OCI-LY3 (cell line): ENCODE measurements around the gene RFC1.

ENCODE experiments used
- EZH2phosphoT487 ChIP-seq: fragments of 200-600 bp; shearing (Covaris generic); IDR thresholded peaks from 2 replicates; pipeline ENCODE4 v1.6.1; 2018; ENCODE audit warnings: antibody characterized with exemption, mixed run types, low read depth
- TF ChIP-seq, protein P1 (sequence below): fragments of 200-600, 300-600 bp; sonication (generic); IDR thresholded peaks from 2 replicates; pipeline ENCODE4 v1.5.1; 2014; ENCODE audit warnings: antibody characterized with exemption, low read length, low read depth

DNA sequence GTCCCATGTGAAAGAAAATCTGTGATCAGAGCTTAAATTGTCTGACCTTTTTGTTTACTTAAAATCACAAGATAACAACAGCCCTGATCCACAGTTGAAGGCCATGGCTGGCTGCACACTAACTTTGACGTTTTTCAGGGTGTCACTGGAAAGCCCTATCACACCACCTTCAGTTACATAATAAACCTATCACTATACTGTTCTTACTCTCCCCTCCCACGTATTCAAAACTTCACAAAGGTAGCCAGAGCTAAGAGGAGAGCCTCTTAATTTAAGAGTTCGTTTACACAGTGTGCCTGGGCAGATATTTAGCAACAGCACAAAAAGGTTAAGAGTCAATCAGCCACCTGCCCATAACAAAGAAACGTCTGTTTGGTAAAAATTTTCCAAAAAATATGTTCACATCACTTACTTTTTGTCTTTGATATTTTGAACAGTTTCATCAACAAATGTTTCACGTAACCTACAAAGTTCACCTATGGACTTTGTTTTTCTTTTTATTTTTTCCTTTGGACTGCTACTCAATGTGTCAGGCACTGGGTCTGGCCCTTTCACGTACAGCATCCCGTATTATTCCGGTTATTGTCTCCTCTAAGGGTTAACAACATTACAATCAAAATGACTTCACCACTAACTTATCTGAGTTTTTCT is 25.0 kb downstream of the RFC1 start:
- TF ChIP-seq, protein P1, sequence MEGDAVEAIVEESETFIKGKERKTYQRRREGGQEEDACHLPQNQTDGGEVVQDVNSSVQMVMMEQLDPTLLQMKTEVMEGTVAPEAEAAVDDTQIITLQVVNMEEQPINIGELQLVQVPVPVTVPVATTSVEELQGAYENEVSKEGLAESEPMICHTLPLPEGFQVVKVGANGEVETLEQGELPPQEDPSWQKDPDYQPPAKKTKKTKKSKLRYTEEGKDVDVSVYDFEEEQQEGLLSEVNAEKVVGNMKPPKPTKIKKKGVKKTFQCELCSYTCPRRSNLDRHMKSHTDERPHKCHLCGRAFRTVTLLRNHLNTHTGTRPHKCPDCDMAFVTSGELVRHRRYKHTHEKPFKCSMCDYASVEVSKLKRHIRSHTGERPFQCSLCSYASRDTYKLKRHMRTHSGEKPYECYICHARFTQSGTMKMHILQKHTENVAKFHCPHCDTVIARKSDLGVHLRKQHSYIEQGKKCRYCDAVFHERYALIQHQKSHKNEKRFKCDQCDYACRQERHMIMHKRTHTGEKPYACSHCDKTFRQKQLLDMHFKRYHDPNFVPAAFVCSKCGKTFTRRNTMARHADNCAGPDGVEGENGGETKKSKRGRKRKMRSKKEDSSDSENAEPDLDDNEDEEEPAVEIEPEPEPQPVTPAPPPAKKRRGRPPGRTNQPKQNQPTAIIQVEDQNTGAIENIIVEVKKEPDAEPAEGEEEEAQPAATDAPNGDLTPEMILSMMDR: no peak
- no peak for TF ChIP-seq EZH2phosphoT487
